ENCODE data around the gene NR2F1-AS1. TPM values are rescaled to one million over a fixed set of nuclear protein-coding genes. Genes with fewer than 3 reads are reported as not detected.
"Not testable (repeated sequence)": the region's sequence is repeated elsewhere in the genome, so short reads cannot be mapped to it uniquely, and the experiment has no call there.

Gene NR2F1-AS1
- total RNA-seq, 1 donor from 2014 or later, result 13.6 TPM

GRCh38 chr5:93512799-93513198, 68.2 kb downstream of the NR2F1-AS1 start:
- Mint-ChIP-seq H3K9me3 (peaks cover 7% of the 10 kb centered on the region), H3K27me3 (ENCODE audit: low read depth) (no peaks in the 10 kb centered on the region), H3K36me3 (peaks cover 3% of the 10 kb centered on the region), H3K27ac (no peak overlapping the region), H3K4me3 (no peak overlapping the region), H3K4me1 (no peaks in the 10 kb centered on the region)
- no peak for DNase-seq (ENCODE audit: low spot score in 2 of 2, unreplicated experiment in 2 of 2)
- no peak for TF ChIP-seq CTCF (IDR thresholded peaks at IDR 0.05; ENCODE audit: unreplicated experiment)

- H3K4me3 Mint-ChIP-seq, result no peak overlapping the region
- H3K36me3 Mint-ChIP-seq, result peaks cover 3% of the 10 kb centered on the region
- H3K4me1 Mint-ChIP-seq, result no peaks in the 10 kb centered on the region
- no peak for TF ChIP-seq CTCF (IDR thresholded peaks at IDR 0.05; ENCODE audit: unreplicated experiment)
- no peaks in the 10 kb centered on the region for H3K27me3 Mint-ChIP-seq (ENCODE audit: low read depth)
- H3K9me3 Mint-ChIP-seq, result peaks cover 7% of the 10 kb centered on the region
- H3K27ac Mint-ChIP-seq, result no peak overlapping the region
- DNase-seq (ENCODE audit: low spot score in 2 of 2, unreplicated experiment in 2 of 2), result no peak
Observed at GRCh38 chr5:93511445-93511844, 69.6 kb downstream of the NR2F1-AS1 start.

- no peak for TF ChIP-seq CTCF (IDR thresholded peaks at IDR 0.05; ENCODE audit: unreplicated experiment)
- Mint-ChIP-seq H3K36me3 (peaks cover 8% of the 10 kb centered on the region), H3K27me3 (ENCODE audit: low read depth) (no peaks in the 10 kb centered on the region), H3K4me1 (no peaks in the 10 kb centered on the region), H3K4me3 (no peak overlapping the region), H3K27ac (no peak overlapping the region), H3K9me3 (peaks cover 13% of the 10 kb centered on the region)
- no peak for DNase-seq (ENCODE audit: low spot score in 2 of 2, unreplicated experiment in 2 of 2)
Observed at GRCh38 chr5:93510626-93511380, 70.2 kb downstream of the NR2F1-AS1 start.

GRCh38 chr5:93505553-93505952, 75.5 kb downstream of the NR2F1-AS1 start:
- DNase-seq (ENCODE audit: low spot score in 2 of 2, unreplicated experiment in 2 of 2); H3K27ac Mint-ChIP-seq; H3K36me3 Mint-ChIP-seq; H3K4me1 Mint-ChIP-seq; H3K4me3 Mint-ChIP-seq; H3K9me3 Mint-ChIP-seq; H3K27me3 Mint-ChIP-seq (ENCODE audit: low read depth): not testable (repeated sequence)

- peaks cover 6% of the 10 kb centered on the region for H3K9me3 Mint-ChIP-seq
- H3K27ac Mint-ChIP-seq, result no peak overlapping the region
- H3K27me3 Mint-ChIP-seq (ENCODE audit: low read depth), result no peaks in the 10 kb centered on the region
- TF ChIP-seq CTCF (IDR thresholded peaks at IDR 0.05; ENCODE audit: unreplicated experiment), result no peak
- peaks cover 9% of the 10 kb centered on the region for H3K36me3 Mint-ChIP-seq
- DNase-seq (ENCODE audit: low spot score in 2 of 2, unreplicated experiment in 2 of 2), result no peak
- no peak overlapping the region for H3K4me3 Mint-ChIP-seq
- H3K4me1 Mint-ChIP-seq, result no peaks in the 10 kb centered on the region
Observed at GRCh38 chr5:93503598-93504067, 77.4 kb downstream of the NR2F1-AS1 start.

- no peak for TF ChIP-seq CTCF (IDR thresholded peaks at IDR 0.05; ENCODE audit: unreplicated experiment)
- H3K36me3 Mint-ChIP-seq, result peaks cover 7% of the 10 kb centered on the region
- DNase-seq (ENCODE audit: low spot score in 2 of 2, unreplicated experiment in 2 of 2), result no peak
- H3K9me3 Mint-ChIP-seq, result no peaks in the 10 kb centered on the region
- H3K4me3 Mint-ChIP-seq, result no peak overlapping the region
- no peaks in the 10 kb centered on the region for H3K27me3 Mint-ChIP-seq (ENCODE audit: low read depth)
- no peak overlapping the region for H3K27ac Mint-ChIP-seq
- no peaks in the 10 kb centered on the region for H3K4me1 Mint-ChIP-seq
Observed at GRCh38 chr5:93497096-93497495, 83.9 kb downstream of the NR2F1-AS1 start.
